ENCODE data around the gene KDSR. TPM values are rescaled to one million over a fixed set of nuclear protein-coding genes. Genes with fewer than 3 reads are reported as not detected.

The KDSR gene
- total RNA-seq, 1 donor from 2014 or later = 35.7 TPM

GRCh38 chr18:63394954-63395353 is 27.9 kb upstream of the KDSR start:
- H3K36me3 Mint-ChIP-seq (ENCODE audit: low read depth) = peaks cover 5% of the 10 kb centered on the region
- H3K27me3 Mint-ChIP-seq (ENCODE audit: low read depth) = no peaks in the 10 kb centered on the region
- DNase-seq (ENCODE audit: low read depth, low spot score) = no peak
- H3K4me3 Mint-ChIP-seq = no peak overlapping the region
- H3K9me3 Mint-ChIP-seq = no peaks in the 10 kb centered on the region
- no peak overlapping the region for H3K27ac Mint-ChIP-seq (ENCODE audit: unreplicated experiment)
- H3K4me1 Mint-ChIP-seq = no peaks in the 10 kb centered on the region
- TF ChIP-seq CTCF (conservative IDR thresholded peaks at IDR 0.05) = no peak

GRCh38 chr18:63387861-63388260 is 20.9 kb upstream of the KDSR start:
- no peak for DNase-seq (ENCODE audit: low read depth, low spot score)
- no peak for TF ChIP-seq CTCF (conservative IDR thresholded peaks at IDR 0.05)
- no peak overlapping the region for H3K27ac Mint-ChIP-seq (ENCODE audit: unreplicated experiment)
- H3K4me3 Mint-ChIP-seq = no peak overlapping the region
- H3K27me3 Mint-ChIP-seq (ENCODE audit: low read depth) = no peaks in the 10 kb centered on the region
- no peaks in the 10 kb centered on the region for H3K4me1 Mint-ChIP-seq
- peaks cover 7% of the 10 kb centered on the region for H3K36me3 Mint-ChIP-seq (ENCODE audit: low read depth)
- no peaks in the 10 kb centered on the region for H3K9me3 Mint-ChIP-seq

GRCh38 chr18:63382843-63383242 is 15.8 kb upstream of the KDSR start:
- TF ChIP-seq CTCF (conservative IDR thresholded peaks at IDR 0.05) = no peak
- no peaks in the 10 kb centered on the region for H3K9me3 Mint-ChIP-seq
- peaks cover 2% of the 10 kb centered on the region for H3K36me3 Mint-ChIP-seq (ENCODE audit: low read depth)
- no peak overlapping the region for H3K27ac Mint-ChIP-seq (ENCODE audit: unreplicated experiment)
- H3K4me3 Mint-ChIP-seq = no peak overlapping the region
- DNase-seq (ENCODE audit: low read depth, low spot score) = no peak
- H3K27me3 Mint-ChIP-seq (ENCODE audit: low read depth) = no peaks in the 10 kb centered on the region
- no peaks in the 10 kb centered on the region for H3K4me1 Mint-ChIP-seq

GRCh38 chr18:63379639-63379962 is 12.6 kb upstream of the KDSR start:
- no peak for TF ChIP-seq CTCF (conservative IDR thresholded peaks at IDR 0.05)
- no peaks in the 10 kb centered on the region for H3K4me1 Mint-ChIP-seq
- DNase-seq (ENCODE audit: low read depth, low spot score) = no peak
- no peak overlapping the region for H3K4me3 Mint-ChIP-seq
- no peak overlapping the region for H3K27ac Mint-ChIP-seq (ENCODE audit: unreplicated experiment)
- H3K9me3 Mint-ChIP-seq = peaks cover 3% of the 10 kb centered on the region
- no peaks in the 10 kb centered on the region for H3K27me3 Mint-ChIP-seq (ENCODE audit: low read depth)
- peaks cover 6% of the 10 kb centered on the region for H3K36me3 Mint-ChIP-seq (ENCODE audit: low read depth)

GRCh38 chr18:63378919-63379638 is 12.1 kb upstream of the KDSR start:
- peaks cover 6% of the 10 kb centered on the region for H3K36me3 Mint-ChIP-seq (ENCODE audit: low read depth)
- H3K4me3 Mint-ChIP-seq = no peak overlapping the region
- no peak for DNase-seq (ENCODE audit: low read depth, low spot score)
- H3K9me3 Mint-ChIP-seq = peaks cover 3% of the 10 kb centered on the region
- H3K27ac Mint-ChIP-seq (ENCODE audit: unreplicated experiment) = no peak overlapping the region
- no peak for TF ChIP-seq CTCF (conservative IDR thresholded peaks at IDR 0.05)
- H3K4me1 Mint-ChIP-seq = no peaks in the 10 kb centered on the region
- no peaks in the 10 kb centered on the region for H3K27me3 Mint-ChIP-seq (ENCODE audit: low read depth)
